ENCODE measurements around the gene ARSA.

ARSA gene

GRCh38 chr22:50577987-50578775 is 49.8 kb downstream of the ARSA start, which contains the start of gene CPT1B:
Gene CPT1B (minus strand): TSS chr22:50578427. CDS start chr22:50577915, 512 bp downstream.
- DNase-seq = no peak

- DNase-seq = no peak
Measured at GRCh38 chr22:50577697-50577986, 50.3 kb downstream of the ARSA start.

GRCh38 chr22:50576806-50577696 is 50.9 kb downstream of the ARSA start:
- no peak for DNase-seq

GRCh38 chr22:50576070-50576469 is 51.9 kb downstream of the ARSA start:
- DNase-seq = no peak

- no peak for DNase-seq
Measured at GRCh38 chr22:50575426-50575941, 52.5 kb downstream of the ARSA start.
